Measurements from ENCODE around the gene C14orf93. TPM values are rescaled to one million over a fixed set of nuclear protein-coding genes. Genes with fewer than 3 reads are reported as not detected.
A peak's percentile ranks its signal among the peaks of the same experiment; 100 is the strongest.

Gene C14orf93
- total RNA-seq, 4 donors from 2014 or later = 3.4 to 12.7 (median 8.8) TPM

GRCh38 chr14:22995889-22996625 lies 13.9 kb downstream of the C14orf93 start:
- intact Hi-C loops (cut with DNase I) = no loop called here
- Histone ChIP-seq H3K36me3 (peaks cover 0 to 28% (median 0%) of the 10 kb centered on the region in 3 donors), H3K27me3 (no peaks in the 10 kb centered on the region), H3K4me1 (peaks cover 0 to 8% (median 0%) of the 10 kb centered on the region in 3 donors), H3K27ac (no peak overlapping the region), H3K4me3 (no peak overlapping the region), H3K9me3 (no peaks in the 10 kb centered on the region)
- no peak for TF ChIP-seq POLR2A (IDR thresholded peaks at IDR 0.05)
- no peak for TF ChIP-seq CTCF (IDR thresholded peaks at IDR 0.05)
- 85 to 89% methylated on average over 3 to 4 of the region's 9 CpGs for WGBS, 2 donors
- DNase-seq = no peak

GRCh38 chr14:22994762-22995275 lies 15.1 kb downstream of the C14orf93 start:
- H3K4me3 ChIP-seq = no peak overlapping the region
- no peak for DNase-seq
- peak overlapping the region in 1 of 4 donors; percentile 9 for H3K27ac ChIP-seq
- H3K36me3 ChIP-seq = peaks cover 0 to 36% (median 0%) of the 10 kb centered on the region in 3 donors
- intact Hi-C loops (cut with DNase I) = no loop called here
- no peaks in the 10 kb centered on the region for H3K9me3 ChIP-seq
- TF ChIP-seq POLR2A (IDR thresholded peaks at IDR 0.05) (no peak), CTCF (IDR thresholded peaks at IDR 0.05) (peak in 5 of 6 experiments; percentile 12 to 51 (median 17))
- WGBS, 2 donors = 4 to 5% methylated on average over 4 of the region's 4 CpGs
- H3K4me1 ChIP-seq = peaks cover 0 to 8% (median 0%) of the 10 kb centered on the region in 3 donors
- H3K27me3 ChIP-seq = no peaks in the 10 kb centered on the region

- Histone ChIP-seq H3K27me3 (no peaks in the 10 kb centered on the region), H3K36me3 (peaks cover 0 to 41% (median 0%) of the 10 kb centered on the region in 3 donors), H3K4me1 (peaks cover 0 to 8% (median 0%) of the 10 kb centered on the region in 3 donors), H3K9me3 (no peaks in the 10 kb centered on the region), H3K4me3 (no peak overlapping the region), H3K27ac (no peak overlapping the region)
- DNase-seq = no peak
- intact Hi-C loops (cut with DNase I) = no loop called here
- TF ChIP-seq POLR2A (IDR thresholded peaks at IDR 0.05) (no peak), CTCF (IDR thresholded peaks at IDR 0.05) (no peak)
Observed at GRCh38 chr14:22993517-22993916, 16.4 kb downstream of the C14orf93 start.

- Histone ChIP-seq H3K27me3 (no peaks in the 10 kb centered on the region), H3K9me3 (no peaks in the 10 kb centered on the region), H3K4me3 (no peak overlapping the region), H3K27ac (no peak overlapping the region), H3K36me3 (peaks cover 0 to 39% (median 3%) of the 10 kb centered on the region in 3 donors), H3K4me1 (peaks cover 0 to 8% (median 0%) of the 10 kb centered on the region in 3 donors)
- 77 to 87% methylated on average over 6 to 8 of the region's 8 CpGs for WGBS, 2 donors
- intact Hi-C loops (cut with DNase I) = no loop called here
- DNase-seq = no peak
- TF ChIP-seq CTCF (IDR thresholded peaks at IDR 0.05) (no peak), POLR2A (IDR thresholded peaks at IDR 0.05) (no peak)
Observed at GRCh38 chr14:22991852-22992251, 18.1 kb downstream of the C14orf93 start.

GRCh38 chr14:22987291-22987690 lies 22.7 kb downstream of the C14orf93 start:
- Histone ChIP-seq H3K36me3 (peaks cover 0 to 39% (median 3%) of the 10 kb centered on the region in 3 donors), H3K4me1 (peaks cover 0 to 17% (median 0%) of the 10 kb centered on the region in 3 donors), H3K4me3 (no peak overlapping the region), H3K9me3 (no peaks in the 10 kb centered on the region), H3K27ac (no peak overlapping the region), H3K27me3 (no peaks in the 10 kb centered on the region)
- no peak for TF ChIP-seq POLR2A (IDR thresholded peaks at IDR 0.05)
- TF ChIP-seq CTCF (IDR thresholded peaks at IDR 0.05) = no peak
- intact Hi-C loops (cut with DNase I) = loop anchor here (5.0 kb wide), 1 partner anchor 70 kb away; the partner anchor contains the start of gene CDH24
- no peak for DNase-seq
- WGBS, 2 donors = 77 to 83% methylated on average over 7 to 8 of the region's 8 CpGs

Measured in esophagus squamous epithelium (tissue), 5 donors.